NK-92 (cell line): ENCODE data around the gene FNIP2.
"Not testable (repeated sequence)": the region's sequence is repeated elsewhere in the genome, so short reads cannot be mapped to it uniquely, and the experiment has no call there.

ENCODE experiments used
- DNase-seq: peaks from one replicate; lab custom pipeline; 2025; ENCODE audit not compliant: unreplicated experiment; lab: John Stamatoyannopoulos, UW

FNIP2 gene

GRCh38 chr4:158946825-158947224 lies 178.0 kb downstream of the FNIP2 start:
- DNase-seq, result no peak

- DNase-seq, result no peak
Observed at GRCh38 chr4:158948071-158948470, 179.2 kb downstream of the FNIP2 start.

GRCh38 chr4:158949099-158949498 lies 180.3 kb downstream of the FNIP2 start:
- DNase-seq, result no peak

GRCh38 chr4:158952221-158952774 lies 183.5 kb downstream of the FNIP2 start:
- not testable (repeated sequence) for DNase-seq

GRCh38 chr4:158956345-158956744 lies 187.5 kb downstream of the FNIP2 start:
- DNase-seq, result not testable (repeated sequence)

- not testable (repeated sequence) for DNase-seq
Observed at GRCh38 chr4:158956918-158957317, 188.1 kb downstream of the FNIP2 start.
